Camera-type eye (tissue), 1 donor: ENCODE data around the gene RBM44. TPM values are rescaled to one million over a fixed set of nuclear protein-coding genes. Genes with fewer than 3 reads are reported as not detected.

Experiments
- total RNA-seq: library from RNA; depleted of rRNA; stranded (reverse); fragments of >200 nt; gene quantifications from one replicate; pipeline ENCODE4 v1.2.3, GENCODE V29; 2014

The RBM44 gene
- 2.6 TPM for total RNA-seq

GRCh38 chr2:237798236-237799059 is at the start of gene RBM44:
Gene RBM44 (plus strand): TSS chr2:237798779. CDS start chr2:237813610, 14,831 bp downstream.

GRCh38 chr2:237859533-237860272 is 61.1 kb downstream of the RBM44 start, which contains the start of gene RAMP1:
Gene RAMP1 (plus strand): TSS chr2:237859623. CDS start chr2:237859676, 53 bp downstream.

Other genes starting within 250 kb of the RBM44 start
- gene PRLH, start 232.2 kb upstream of the RBM44 start, total RNA-seq: not detected
- 0.99 TPM for gene RAB17, start 208.0 kb upstream of the RBM44 start, total RNA-seq
- gene LRRFIP1, start 171.2 kb upstream of the RBM44 start, total RNA-seq: 55.8 TPM
- 6.9 TPM for gene RAMP1, start 60.8 kb downstream of the RBM44 start, total RNA-seq
- gene UBE2F, start 168.2 kb downstream of the RBM44 start, total RNA-seq: 62.1 TPM